WERI-Rb-1 (cell line): ENCODE measurements around the gene HSD17B2.

Source experiments
- DNase-seq: peaks from one replicate; pipeline ENCODE4 v3.0.0-alpha.2; 2020
- H3K27ac ChIP-seq: fragments of 250-450 bp; sonication (Bioruptor Pico); 2 replicates; pipeline ENCODE4 v1.5.1; 2020; ENCODE audit warnings: mild to moderate bottlenecking, moderate library complexity
- H3K27me3 ChIP-seq: fragments of 250-450 bp; sonication (Bioruptor Pico); 2 replicates; pipeline ENCODE4 v1.5.1; 2021; ENCODE audit warnings: mild to moderate bottlenecking, low read depth, moderate library complexity; ENCODE audit not compliant: insufficient read depth, severe bottlenecking
- H3K36me3 ChIP-seq: fragments of 250-450 bp; sonication (Bioruptor Pico); 2 replicates; pipeline ENCODE4 v1.5.1; 2020; ENCODE audit warnings: mild to moderate bottlenecking, moderate library complexity
- H3K4me3 ChIP-seq: 2 replicates; pipeline ENCODE4 v1.5.1; 2011; ENCODE audit warnings: low read depth, mild to moderate bottlenecking, control low read depth, low read length
- H3K9me3 ChIP-seq: fragments of 250-450 bp; sonication (Bioruptor Pico); 2 replicates; pipeline ENCODE4 v1.5.1; 2021; ENCODE audit warnings: mild to moderate bottlenecking, moderate library complexity; ENCODE audit not compliant: severe bottlenecking
- TF ChIP-seq, protein P1 (sequence below): IDR thresholded peaks from 2 replicates; pipeline ENCODE4 v1.5.1; 2011; ENCODE audit warnings: low read depth, mild to moderate bottlenecking, control low read depth, inconsistent platforms, low read length

HSD17B2 gene, protein sequence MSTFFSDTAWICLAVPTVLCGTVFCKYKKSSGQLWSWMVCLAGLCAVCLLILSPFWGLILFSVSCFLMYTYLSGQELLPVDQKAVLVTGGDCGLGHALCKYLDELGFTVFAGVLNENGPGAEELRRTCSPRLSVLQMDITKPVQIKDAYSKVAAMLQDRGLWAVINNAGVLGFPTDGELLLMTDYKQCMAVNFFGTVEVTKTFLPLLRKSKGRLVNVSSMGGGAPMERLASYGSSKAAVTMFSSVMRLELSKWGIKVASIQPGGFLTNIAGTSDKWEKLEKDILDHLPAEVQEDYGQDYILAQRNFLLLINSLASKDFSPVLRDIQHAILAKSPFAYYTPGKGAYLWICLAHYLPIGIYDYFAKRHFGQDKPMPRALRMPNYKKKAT

DNA sequence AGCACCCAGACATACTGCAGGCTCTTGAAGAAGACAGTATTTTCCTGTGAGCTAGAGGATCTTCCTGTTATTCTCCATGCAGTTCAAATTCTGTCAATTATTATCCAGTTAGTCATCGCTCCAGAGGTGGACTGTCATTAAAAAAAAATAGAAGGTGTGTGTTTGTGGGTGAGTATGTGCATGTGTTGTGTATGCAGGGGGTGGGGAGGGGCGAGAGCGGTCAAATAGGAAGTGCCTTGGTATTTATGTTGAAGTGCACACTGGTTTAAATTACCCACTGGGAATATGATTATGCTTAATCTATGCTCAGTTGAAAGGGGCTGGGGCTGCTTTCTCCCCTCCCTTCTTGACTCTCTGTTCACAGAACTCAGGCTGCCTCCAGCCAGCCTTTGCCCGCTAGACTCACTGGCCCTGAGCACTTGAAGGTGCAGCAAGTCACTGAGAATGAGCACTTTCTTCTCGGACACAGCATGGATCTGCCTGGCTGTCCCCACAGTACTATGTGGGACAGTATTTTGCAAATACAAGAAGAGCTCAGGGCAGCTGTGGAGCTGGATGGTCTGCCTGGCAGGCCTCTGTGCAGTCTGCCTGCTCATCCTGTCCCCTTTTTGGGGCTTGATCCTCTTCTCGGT lies at the start of gene HSD17B2:
Gene HSD17B2, plus strand, starts transcription at position 273 of the 632 bp plus-strand sequence. Its CDS starts 172 bp downstream, at position 445.
- no peak for DNase-seq
- H3K9me3 ChIP-seq: no peaks in the 10 kb centered on the region
- TF ChIP-seq, protein P1, sequence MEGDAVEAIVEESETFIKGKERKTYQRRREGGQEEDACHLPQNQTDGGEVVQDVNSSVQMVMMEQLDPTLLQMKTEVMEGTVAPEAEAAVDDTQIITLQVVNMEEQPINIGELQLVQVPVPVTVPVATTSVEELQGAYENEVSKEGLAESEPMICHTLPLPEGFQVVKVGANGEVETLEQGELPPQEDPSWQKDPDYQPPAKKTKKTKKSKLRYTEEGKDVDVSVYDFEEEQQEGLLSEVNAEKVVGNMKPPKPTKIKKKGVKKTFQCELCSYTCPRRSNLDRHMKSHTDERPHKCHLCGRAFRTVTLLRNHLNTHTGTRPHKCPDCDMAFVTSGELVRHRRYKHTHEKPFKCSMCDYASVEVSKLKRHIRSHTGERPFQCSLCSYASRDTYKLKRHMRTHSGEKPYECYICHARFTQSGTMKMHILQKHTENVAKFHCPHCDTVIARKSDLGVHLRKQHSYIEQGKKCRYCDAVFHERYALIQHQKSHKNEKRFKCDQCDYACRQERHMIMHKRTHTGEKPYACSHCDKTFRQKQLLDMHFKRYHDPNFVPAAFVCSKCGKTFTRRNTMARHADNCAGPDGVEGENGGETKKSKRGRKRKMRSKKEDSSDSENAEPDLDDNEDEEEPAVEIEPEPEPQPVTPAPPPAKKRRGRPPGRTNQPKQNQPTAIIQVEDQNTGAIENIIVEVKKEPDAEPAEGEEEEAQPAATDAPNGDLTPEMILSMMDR: no peak
- H3K27ac ChIP-seq: no peak within 1 kb of the TSS
- no peaks in the 10 kb centered on the region for H3K27me3 ChIP-seq
- no peaks in the 10 kb centered on the region for H3K36me3 ChIP-seq
- H3K4me3 ChIP-seq: no peak within 1 kb of the TSS

DNA sequence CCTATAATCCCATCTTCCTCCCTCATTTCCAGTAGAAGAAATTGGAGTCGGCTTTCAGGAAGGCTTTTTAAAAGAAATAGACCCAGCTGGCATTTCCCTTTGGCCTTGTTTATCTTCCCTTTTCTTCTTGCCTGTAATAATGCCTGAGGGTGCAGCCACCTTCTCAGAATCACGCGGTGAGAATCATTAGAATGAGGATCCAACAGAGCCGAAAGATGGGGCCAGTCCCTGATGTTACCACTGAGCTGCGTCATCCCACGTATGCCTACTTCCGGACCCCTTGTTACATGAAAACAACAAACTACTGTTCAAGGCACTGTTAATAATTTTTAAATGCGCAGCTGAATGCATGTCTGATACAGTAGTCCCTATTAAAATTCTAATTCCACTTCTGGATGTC lies 47.9 kb upstream of the HSD17B2 start:
- no peak overlapping the region for H3K27ac ChIP-seq
- TF ChIP-seq, protein P1: no peak
- no peaks in the 10 kb centered on the region for H3K9me3 ChIP-seq
- DNase-seq: no peak
- H3K36me3 ChIP-seq: no peaks in the 10 kb centered on the region
- no peaks in the 10 kb centered on the region for H3K27me3 ChIP-seq
- no peak overlapping the region for H3K4me3 ChIP-seq

DNA sequence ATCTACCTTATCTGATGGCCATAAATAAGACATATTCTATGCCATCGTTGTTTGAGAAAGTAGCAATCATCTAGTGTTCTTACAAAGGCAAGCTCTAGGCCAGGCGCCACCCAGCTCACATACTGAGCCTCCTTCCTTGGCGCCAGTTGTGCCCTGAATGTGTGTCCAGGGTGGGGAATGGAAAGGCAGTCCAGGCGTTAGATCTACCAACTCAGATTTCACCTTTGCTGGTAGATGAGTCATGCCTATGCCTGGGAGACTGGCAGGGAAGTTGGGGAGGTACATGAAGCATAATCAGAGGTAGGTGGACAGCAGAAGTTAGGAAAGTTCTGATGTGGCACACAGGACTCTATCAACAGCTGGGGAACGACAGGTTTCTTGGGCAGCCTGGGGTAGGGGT lies 47.3 kb upstream of the HSD17B2 start:
- TF ChIP-seq, protein P1: no peak
- Histone ChIP-seq H3K36me3 (no peaks in the 10 kb centered on the region), H3K9me3 (no peaks in the 10 kb centered on the region), H3K27me3 (no peaks in the 10 kb centered on the region), H3K4me3 (no peak overlapping the region), H3K27ac (no peak overlapping the region)
- DNase-seq: no peak

DNA sequence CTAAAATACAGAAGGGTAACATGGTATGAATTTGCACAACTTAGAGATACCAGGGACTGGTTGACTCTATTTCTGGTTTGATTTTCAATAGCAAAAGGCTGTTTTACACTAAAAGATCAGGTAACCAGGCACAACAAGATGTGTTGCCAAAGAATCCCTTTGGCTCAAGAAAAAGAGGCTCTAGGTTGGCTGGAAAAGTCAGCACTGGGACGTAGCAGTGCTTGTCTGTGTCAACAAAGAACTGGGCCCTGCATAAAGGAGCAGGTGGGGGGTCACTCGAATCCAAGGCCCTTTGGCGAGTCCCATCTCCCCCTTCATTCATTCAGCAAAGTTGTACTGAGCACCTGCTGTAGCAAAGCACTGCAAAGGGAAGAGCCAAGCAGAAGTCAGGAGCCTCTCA lies 42.2 kb upstream of the HSD17B2 start:
- no peak overlapping the region for H3K27ac ChIP-seq
- TF ChIP-seq, protein P1: no peak

DNA sequence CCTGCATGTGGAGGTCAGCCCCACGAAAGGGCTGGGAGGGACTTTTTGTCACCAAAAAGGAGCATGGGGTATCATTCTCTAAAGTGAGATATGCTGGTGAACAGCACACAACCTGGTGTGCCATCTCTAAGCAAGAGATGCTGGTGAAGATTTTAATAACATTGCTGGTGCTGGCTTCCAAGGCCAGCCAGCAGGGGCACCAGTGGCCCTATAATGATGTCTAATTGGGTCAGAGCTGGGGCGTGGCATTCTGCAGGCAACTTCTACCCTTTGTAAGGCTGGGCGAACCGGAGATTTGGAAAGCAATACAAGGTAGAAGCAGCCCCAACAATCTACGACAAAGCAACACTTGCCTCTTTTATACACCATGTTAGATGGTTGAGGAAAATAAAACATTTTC lies 40.6 kb upstream of the HSD17B2 start:
- no peaks in the 10 kb centered on the region for H3K36me3 ChIP-seq
- no peak overlapping the region for H3K4me3 ChIP-seq
- TF ChIP-seq, protein P1: 0 out of 2 replicates have a peak, but pooled peaks have one; percentile 13
- no peaks in the 10 kb centered on the region for H3K9me3 ChIP-seq
- no peak overlapping the region for H3K27ac ChIP-seq
- DNase-seq: no peak
- H3K27me3 ChIP-seq: no peaks in the 10 kb centered on the region

More for the DNA sequence above, 42.2 kb upstream of the HSD17B2 start:
- Histone ChIP-seq H3K4me3 (no peak overlapping the region), H3K9me3 (no peaks in the 10 kb centered on the region), H3K36me3 (no peaks in the 10 kb centered on the region), H3K27me3 (no peaks in the 10 kb centered on the region)
- no peak for DNase-seq
